ENCODE results near the gene COL4A2. TPM values are rescaled to one million over a fixed set of nuclear protein-coding genes. Genes with fewer than 3 reads are reported as not detected.
A peak's percentile ranks its signal among the peaks of the same experiment; 100 is the strongest.

Gene COL4A2
- polyA plus RNA-seq, 1 experiment: 886 TPM

- no peaks in the 10 kb centered on the region for H3K27me3 ChIP-seq (ENCODE audit: control insufficient read depth, insufficient read depth, low read length)
- no peak for TF ChIP-seq CTCF (IDR thresholded peaks at IDR 0.05; ENCODE audit: insufficient read depth, low read depth, low read length)
These were observed 27.9 kb downstream of the COL4A2 start for GRCh38 chr13:110334841-110335490.

GRCh38 chr13:110336108-110336507, 29.0 kb downstream of the COL4A2 start:
- ChIA-PET POLR2A (no interaction called here), CTCF (interaction anchor here (1.1 kb wide), 1 partner anchor 116 kb away, joined by 3 read pairs; no protein-coding TSS in a partner anchor)
- TF ChIP-seq CTCF (IDR thresholded peaks at IDR 0.05; ENCODE audit: insufficient read depth, low read depth, low read length): no peak
- Histone ChIP-seq H3K4me3 (ENCODE audit: low read depth, low read length) (no peak overlapping the region), H3K36me3 (ENCODE audit: control insufficient read depth, insufficient read depth, low read length) (no peaks in the 10 kb centered on the region), H3K27me3 (ENCODE audit: control insufficient read depth, insufficient read depth, low read length) (no peaks in the 10 kb centered on the region)
- DNase-seq (ENCODE audit: low read depth): no peak

More at GRCh38 chr13:110334841-110335490, 27.9 kb downstream of the COL4A2 start:
- H3K36me3 ChIP-seq (ENCODE audit: control insufficient read depth, insufficient read depth, low read length): no peaks in the 10 kb centered on the region
- ChIA-PET CTCF (interaction anchor here (0.6 kb wide), 1 partner anchor 84 kb away, joined by 3 read pairs; no protein-coding TSS in a partner anchor), POLR2A (interaction anchor here (0.6 kb wide), 1 partner anchor 28 kb away, joined by 3 read pairs; no protein-coding TSS in a partner anchor)
- no peak for DNase-seq (ENCODE audit: low read depth)
- no peak overlapping the region for H3K4me3 ChIP-seq (ENCODE audit: low read depth, low read length)

GRCh38 chr13:110336681-110337080, 29.6 kb downstream of the COL4A2 start:
- no peak for DNase-seq (ENCODE audit: low read depth)
- no peak for TF ChIP-seq CTCF (IDR thresholded peaks at IDR 0.05; ENCODE audit: insufficient read depth, low read depth, low read length)
- ChIA-PET CTCF (interaction anchor here (0.8 to 1.4 kb wide), 3 partner anchors 9 to 117 kb away, joined by 3 to 4 read pairs (median 3); no protein-coding TSS in a partner anchor), POLR2A (no interaction called here)
- no peaks in the 10 kb centered on the region for H3K27me3 ChIP-seq (ENCODE audit: control insufficient read depth, insufficient read depth, low read length)
- no peak overlapping the region for H3K4me3 ChIP-seq (ENCODE audit: low read depth, low read length)
- H3K36me3 ChIP-seq (ENCODE audit: control insufficient read depth, insufficient read depth, low read length): no peaks in the 10 kb centered on the region

- DNase-seq (ENCODE audit: low read depth): no peak
- CTCF ChIA-PET: interaction anchor here (0.8 to 1.5 kb wide), 4 partner anchors 10 to 118 kb away, joined by 3 to 4 read pairs (median 4); no protein-coding TSS in a partner anchor
- TF ChIP-seq CTCF (IDR thresholded peaks at IDR 0.05; ENCODE audit: insufficient read depth, low read depth, low read length): no peak
- Histone ChIP-seq H3K4me3 (ENCODE audit: low read depth, low read length) (no peak overlapping the region), H3K27me3 (ENCODE audit: control insufficient read depth, insufficient read depth, low read length) (no peaks in the 10 kb centered on the region), H3K36me3 (ENCODE audit: control insufficient read depth, insufficient read depth, low read length) (no peaks in the 10 kb centered on the region)
- POLR2A ChIA-PET: no interaction called here
These were observed 30.2 kb downstream of the COL4A2 start for GRCh38 chr13:110337247-110337646.

GRCh38 chr13:110338441-110339101, 31.5 kb downstream of the COL4A2 start:
- DNase-seq (ENCODE audit: low read depth): peak; percentile 66
- Histone ChIP-seq H3K36me3 (ENCODE audit: control insufficient read depth, insufficient read depth, low read length) (no peaks in the 10 kb centered on the region), H3K27me3 (ENCODE audit: control insufficient read depth, insufficient read depth, low read length) (no peaks in the 10 kb centered on the region), H3K4me3 (ENCODE audit: low read depth, low read length) (no peak overlapping the region)
- POLR2A ChIA-PET: interaction anchor here (0.5 to 0.7 kb wide), 2 partner anchors 19 to 60 kb away, joined by 7 to 19 read pairs; no protein-coding TSS in a partner anchor
- no peak for TF ChIP-seq CTCF (IDR thresholded peaks at IDR 0.05; ENCODE audit: insufficient read depth, low read depth, low read length)
- CTCF ChIA-PET: interaction anchor here (0.9 to 1.5 kb wide), 3 partner anchors 10 to 74 kb away, joined by 3 to 4 read pairs (median 4); no protein-coding TSS in a partner anchor
